NCI-H524 (cell line): ENCODE results near the gene DOC2A.

Source experiments
- DNase-seq, 2 experiments: peaks; one replicate each; lab custom pipeline; 2025; lab: John Stamatoyannopoulos, UW

DOC2A gene

DNA sequence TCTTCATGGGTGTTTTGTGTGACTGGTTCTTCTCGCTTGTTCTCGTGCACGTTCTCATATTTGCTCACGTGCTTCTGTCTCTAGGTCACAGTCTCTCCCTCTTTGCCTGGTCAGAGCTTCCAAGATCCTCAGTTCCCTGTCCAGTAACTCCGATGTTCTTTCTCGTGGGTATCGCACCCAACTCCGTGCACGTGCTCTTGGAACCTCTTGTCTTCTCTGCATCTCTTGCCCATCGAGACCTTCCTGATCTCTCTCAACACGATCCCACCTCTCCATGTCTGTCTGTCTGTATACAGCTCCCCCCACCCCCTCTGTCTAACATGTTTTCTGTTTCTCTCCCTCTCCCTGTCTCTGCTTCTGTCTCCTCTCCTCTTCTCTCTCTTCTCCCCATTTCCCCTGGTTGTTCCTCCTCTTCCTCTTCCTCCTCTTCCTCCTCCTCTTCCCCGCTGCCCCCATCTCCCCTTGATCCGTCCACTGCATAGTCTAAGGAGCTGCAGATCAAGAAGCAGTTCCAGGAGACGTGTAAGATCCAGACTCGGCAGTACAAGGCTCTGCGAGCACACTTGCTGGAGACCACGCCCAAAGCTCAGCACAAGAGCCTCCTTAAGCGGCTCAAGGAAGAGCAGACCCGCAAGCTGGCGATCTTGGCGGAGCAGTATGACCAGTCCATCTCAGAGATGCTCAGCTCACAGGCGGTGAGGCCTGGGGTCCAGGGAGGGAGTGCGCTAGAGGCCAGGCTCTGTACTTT is 21.5 kb downstream of the DOC2A start:
- no peak for DNase-seq

DNA sequence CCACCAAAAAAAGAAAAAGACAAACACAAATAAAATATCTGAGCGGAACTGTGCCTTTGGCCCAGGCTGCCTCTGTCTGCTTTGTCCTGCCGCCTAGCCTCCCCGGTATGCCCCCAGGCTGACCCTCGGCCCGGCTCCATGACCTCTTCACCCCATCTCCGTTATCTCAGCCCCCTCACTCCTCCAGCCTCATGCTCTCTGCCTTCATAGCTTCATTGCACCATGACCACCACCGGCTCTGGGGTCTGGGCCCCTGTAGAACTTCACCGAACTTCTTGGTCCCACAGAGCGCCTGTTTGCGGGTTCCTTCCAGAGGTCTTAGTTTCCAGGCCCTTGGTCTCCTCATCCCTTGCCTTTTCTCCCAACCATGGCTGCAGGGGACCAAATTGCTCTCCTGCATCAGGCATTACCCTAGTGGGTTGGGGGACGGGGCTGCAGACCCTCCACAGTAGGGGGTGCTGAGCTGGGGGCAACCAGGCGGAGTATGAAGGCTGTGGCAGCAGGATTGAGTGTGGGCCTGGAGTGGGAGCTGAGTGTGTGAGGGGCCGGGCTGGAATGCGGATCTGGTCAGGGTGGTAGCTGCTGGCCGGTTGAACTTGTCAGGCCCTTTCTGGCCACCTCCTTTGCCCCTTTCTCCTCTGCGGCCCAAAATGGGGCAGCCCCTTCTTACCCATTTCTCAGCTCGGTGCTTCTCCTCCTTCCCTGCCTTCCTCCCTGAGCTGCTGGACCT is 22.3 kb downstream of the DOC2A start:
- DNase-seq: no peak

DNA sequence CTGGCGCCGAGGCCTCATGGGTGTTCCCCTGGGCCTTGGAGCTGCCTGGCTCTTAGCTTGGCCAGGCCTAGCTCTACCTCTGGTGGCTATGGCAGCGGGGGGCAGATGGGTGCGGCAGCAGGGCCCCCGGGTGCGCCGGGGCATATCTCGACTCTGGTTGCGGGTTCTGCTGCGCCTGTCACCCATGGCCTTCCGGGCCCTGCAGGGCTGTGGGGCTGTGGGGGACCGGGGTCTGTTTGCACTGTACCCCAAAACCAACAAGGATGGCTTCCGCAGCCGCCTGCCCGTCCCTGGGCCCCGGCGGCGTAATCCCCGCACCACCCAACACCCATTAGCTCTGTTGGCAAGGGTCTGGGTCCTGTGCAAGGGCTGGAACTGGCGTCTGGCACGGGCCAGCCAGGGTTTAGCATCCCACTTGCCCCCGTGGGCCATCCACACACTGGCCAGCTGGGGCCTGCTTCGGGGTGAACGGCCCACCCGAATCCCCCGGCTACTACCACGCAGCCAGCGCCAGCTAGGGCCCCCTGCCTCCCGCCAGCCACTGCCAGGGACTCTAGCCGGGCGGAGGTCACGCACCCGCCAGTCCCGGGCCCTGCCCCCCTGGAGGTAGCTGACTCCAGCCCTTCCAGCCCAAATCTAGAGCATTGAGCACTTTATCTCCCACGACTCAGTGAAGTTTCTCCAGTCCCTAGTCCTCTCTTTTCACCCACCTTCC is 23.3 kb downstream of the DOC2A start:
- DNase-seq: no peak

DNA sequence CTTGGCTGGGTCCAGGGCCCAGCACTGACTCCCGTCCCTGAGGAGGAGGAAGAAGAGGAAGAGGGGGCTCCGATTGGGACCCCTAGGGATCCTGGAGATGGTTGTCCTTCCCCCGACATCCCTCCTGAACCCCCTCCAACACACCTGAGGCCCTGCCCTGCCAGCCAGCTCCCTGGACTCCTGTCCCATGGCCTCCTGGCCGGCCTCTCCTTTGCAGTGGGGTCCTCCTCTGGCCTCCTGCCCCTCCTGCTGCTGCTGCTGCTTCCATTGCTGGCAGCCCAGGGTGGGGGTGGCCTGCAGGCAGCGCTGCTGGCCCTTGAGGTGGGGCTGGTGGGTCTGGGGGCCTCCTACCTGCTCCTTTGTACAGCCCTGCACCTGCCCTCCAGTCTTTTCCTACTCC is 23.9 kb downstream of the DOC2A start:
- DNase-seq: no peak

DNA sequence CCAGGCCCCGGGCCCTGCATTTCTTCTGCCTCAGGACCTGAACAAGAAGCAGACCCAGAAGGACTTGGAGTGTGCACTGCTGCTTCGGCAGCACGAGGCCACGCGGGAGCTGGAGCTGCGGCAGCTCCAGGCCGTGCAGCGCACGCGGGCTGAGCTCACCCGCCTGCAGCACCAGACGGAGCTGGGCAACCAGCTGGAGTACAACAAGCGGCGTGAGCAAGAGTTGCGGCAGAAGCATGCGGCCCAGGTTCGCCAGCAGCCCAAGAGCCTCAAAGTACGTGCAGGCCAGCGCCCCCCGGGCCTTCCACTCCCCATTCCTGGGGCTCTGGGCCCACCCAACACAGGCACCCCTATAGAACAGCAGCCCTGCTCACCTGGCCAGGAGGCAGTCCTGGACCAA is 24.6 kb downstream of the DOC2A start:
- DNase-seq: no peak

DNA sequence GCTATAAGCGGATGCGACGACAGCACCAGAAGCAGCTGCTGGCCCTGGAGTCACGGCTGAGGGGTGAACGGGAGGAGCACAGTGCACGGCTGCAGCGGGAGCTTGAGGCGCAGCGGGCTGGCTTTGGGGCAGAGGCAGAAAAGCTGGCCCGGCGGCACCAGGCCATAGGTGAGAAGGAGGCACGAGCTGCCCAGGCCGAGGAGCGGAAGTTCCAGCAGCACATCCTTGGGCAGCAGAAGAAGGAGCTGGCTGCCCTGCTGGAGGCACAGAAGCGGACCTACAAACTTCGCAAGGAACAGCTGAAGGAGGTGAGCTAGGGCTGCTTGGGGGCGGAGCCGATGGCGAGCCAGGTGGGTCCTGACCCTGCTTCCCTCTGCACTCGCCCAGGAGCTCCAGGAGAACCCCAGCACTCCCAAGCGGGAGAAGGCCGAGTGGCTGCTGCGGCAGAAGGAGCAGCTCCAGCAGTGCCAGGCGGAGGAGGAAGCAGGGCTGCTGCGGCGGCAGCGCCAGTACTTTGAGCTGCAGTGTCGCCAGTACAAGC is 25.5 kb downstream of the DOC2A start:
- no peak for DNase-seq

DNA sequence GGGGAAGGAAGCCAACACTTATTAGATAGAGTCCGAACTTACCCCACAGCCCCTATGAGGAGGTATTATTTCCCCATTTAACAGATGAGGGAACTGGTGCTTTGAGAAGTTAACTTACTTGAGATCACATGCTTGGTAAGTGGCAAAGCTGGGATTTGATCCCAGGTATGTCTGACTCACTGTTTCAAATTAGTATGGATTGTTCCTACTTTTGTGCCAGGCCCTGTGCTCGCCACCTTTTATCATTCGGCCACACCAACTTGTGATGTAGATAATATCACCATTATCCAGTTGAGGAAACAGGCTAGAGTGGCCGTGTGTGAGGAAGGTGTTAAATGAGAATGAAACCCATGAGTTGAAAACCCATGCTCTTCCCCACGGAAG is 26.1 kb downstream of the DOC2A start:
- DNase-seq: no peak

DNA sequence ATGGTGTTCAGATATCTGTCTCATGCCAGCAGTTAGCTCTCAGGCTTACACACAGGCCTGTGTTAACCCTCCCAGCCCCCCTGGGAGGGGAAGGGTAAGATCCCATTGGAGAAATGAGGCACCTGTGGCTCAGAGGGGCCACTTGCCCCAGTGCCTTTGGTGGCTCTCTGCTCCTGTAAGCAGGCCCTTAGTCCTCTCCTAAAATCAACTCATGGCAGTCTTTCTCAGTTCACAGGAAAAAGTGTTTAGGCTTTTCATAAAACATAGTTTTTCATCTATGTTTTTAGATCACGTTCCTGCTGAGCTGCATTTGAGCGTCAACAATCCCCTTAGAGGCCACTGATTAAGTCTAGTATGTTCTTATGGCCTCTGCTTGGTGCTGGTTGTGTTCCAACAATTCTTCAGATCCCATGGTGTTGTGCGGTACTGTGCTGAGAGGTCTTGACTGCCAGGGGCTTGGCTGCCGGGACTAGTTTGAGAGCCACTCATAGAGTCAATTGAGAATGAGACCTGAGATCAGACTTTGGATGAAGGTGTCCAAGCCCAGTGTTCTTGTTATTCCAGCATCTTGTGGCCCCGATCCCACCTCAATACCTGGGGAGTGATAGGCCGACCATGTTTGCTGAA is 26.6 kb downstream of the DOC2A start:
- DNase-seq: no peak

DNA sequence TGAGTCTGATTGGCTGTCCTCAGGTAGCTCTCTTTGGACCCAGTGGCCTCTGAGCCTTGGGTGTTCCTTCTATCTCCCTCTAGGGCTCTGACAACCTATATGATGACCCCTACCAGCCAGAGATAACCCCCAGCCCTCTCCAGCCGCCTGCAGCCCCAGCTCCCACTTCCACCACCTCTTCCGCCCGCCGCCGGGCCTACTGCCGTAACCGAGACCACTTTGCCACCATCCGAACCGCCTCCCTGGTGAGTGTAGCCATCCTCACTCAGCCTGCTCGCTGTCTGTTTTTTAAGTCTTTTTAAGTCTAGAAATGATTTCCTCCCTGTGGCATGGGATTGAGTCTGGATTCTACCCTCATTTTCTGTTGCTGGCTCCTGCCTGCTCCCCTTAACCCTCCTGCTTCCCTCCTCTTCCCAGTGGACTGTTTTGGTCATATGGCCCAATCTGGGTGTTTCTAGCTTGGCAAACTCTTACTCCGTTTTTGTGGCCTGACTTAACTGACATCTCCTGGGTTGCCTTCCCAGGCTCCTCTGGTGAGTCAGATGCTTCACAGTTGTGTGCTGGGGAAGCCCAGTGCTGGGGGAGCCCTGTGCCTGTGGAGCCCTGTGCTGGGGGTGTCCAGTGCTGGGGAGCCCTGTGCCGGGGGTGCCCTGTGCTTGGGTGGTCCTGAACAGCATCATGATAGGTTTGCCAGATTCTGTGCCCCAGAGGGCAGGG is 27.2 kb downstream of the DOC2A start:
- no peak for DNase-seq

DNA sequence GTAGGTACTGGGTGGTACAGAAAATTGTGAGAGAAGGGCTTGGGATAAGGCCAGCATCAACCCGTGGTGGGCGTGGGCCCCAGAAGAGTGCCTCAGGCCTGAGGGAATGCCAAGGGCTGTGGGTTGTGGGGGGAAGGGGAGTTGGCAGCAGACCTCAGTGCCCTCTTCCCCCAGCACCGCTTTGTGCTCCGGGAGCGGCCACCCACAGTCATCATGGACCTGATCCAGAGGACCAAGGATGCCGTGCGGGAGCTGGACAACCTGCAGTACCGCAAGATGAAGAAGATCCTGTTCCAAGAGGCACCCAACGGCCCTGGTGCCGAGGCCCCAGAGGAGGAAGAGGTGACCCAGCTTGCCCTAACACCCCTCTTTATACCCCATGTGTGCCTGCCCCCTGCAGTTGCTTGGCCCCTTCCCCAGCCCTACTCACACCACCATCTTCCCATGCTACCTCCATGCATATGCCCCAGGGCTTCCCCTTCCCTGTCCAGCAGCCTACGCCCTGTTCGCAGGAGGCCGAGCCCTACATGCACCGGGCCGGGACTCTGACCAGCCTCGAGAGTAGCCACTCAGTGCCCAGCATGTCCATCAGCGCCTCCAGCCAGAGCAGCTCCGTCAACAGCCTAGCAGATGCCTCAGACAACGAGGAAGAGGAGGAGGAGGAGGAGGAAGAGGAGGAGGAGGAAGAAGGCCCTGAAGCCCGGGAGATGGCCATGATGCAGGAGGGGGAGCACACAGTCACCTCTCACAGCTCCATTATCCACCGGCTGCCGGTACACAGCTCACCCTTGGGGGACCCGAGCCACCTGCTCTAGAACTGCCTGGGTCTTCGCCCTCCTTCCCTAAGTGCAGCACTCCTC is 28.0 kb downstream of the DOC2A start:
- no peak for DNase-seq

DNA sequence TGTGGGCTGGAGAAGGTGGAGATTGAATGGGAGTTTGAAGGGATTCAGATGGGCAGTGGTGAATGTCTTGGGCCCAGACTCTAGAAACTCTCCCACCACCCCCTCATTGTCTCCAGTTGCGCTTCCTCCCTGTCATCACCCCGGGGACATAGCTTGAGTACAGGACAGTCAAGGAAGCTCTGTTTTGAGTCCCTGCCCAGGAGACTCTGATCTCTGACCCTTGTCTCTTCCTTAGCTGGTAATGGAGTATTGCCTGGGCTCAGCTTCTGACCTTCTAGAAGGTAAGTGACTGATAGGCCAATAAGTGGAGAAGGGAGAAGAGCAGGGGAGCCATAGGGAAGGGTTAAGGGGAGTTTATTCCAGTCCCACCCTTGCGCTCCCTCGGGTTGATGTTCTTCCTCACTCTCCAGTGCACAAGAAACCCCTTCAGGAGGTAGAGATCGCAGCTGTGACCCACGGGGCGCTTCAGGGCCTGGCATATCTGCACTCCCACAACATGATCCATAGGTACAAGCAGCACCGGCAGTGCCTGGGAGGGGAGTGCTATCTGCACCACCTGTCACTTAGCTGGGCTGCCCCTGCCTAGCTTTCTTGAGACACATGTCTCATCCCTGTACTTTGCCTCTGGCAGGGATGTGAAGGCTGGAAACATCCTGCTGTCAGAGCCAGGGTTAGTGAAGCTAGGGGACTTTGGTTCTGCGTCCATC is 32.1 kb downstream of the DOC2A start:
- DNase-seq: no peak

DNA sequence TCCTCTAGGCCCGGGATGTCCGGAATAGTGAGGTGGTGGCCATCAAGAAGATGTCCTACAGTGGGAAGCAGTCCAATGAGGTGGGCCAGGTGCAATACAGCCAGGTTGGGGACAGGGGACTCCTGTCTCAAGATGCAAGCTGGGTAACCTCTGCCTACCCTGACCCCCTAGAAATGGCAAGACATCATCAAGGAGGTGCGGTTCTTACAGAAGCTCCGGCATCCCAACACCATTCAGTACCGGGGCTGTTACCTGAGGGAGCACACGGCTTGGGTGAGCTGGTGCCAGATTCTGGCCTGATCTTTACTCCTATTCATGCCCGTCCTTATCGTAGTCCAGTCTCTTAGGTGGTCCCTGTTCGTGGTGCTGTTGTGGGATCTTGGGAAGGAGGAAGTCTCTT is 32.7 kb downstream of the DOC2A start:
- no peak for DNase-seq

DNA sequence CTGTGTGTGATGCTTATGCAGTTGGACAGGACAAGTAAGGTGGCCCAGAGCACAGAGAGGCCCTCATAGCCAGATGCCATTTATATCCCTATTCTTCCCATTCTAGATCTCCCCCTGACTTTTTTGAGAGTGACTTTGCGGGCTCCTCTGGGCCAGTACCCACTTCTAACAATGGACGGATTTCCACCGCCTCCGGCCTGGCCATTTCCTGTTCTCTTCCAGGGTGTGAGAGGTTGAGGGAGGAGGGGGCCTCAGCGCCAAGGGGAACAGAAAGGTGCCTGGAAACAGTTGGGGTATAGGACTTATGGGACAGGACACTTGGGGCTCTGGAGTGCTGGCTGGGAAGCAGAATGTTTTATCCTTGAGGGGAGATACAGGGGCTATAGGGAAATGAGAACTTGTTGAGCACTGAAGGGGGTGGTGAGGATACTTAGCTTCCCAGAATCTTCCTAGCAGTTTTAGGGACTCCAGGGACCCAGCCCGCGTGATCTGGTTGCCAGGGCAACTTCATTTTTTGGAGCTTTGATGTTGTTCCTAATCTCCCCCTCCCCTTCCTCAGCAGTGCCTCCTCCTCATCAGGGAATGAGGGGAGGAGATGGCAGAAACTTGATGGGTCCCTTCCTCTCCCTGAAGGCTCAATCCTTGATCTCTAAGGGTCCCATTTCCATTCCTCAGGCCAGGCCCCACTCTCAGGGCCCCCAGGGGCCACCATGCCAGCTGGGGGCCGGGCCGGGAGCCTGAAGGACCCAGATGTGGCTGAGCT is 33.6 kb downstream of the DOC2A start:
- DNase-seq: no peak

DNA sequence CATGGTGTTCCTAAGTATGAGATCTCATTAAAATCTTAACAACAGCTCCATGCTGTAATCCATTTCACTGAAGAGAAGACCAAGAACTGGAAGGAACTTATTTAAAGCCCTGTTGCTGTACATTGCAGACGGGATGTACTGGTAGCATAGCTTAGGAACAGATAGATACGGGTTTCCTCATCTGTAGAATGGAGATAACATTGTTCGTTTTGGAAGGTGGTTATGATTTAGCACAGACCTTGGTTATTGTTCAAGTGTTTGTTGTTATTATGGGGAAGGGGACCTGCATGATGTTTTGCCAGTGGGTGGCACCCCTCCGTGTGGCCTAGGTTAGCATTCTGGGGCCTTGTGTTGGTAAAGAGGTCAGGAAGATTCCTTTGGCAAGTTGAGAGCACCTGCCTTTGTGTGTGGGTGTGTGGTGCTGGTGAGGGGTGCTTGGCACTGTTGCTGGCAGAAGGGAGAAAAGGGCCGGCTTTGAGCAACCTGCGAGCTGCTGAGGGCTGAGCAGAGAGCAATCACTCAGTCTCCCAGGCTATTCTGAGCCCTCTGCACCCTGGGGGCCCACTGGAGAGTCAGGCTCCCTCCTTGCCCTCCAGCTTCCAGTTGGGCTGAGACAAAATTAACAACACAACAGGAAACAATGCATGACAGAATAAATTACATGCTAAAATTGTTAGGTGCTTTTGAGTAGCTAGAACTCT is 34.9 kb downstream of the DOC2A start:
- no peak for DNase-seq

DNA sequence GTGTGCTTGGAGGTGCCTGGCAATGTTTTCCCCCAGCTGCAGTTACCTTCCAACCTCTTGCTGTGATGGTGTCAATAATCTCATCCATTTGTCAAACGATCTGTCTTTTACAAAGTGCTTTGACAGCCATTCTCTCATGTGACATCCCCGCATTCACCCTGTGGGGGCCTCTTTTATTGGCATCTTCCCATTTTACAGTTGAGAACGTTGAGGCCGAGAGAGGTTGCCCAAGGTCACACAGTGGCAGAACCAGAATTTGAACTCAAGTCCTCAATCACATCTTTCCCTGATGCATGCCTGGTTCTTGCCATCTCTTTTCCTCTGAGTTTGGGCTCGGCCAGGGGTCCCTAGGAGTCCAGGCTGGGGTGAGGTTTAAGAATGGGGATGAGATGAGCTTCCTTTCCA is 35.7 kb downstream of the DOC2A start:
- no peak for DNase-seq

DNA sequence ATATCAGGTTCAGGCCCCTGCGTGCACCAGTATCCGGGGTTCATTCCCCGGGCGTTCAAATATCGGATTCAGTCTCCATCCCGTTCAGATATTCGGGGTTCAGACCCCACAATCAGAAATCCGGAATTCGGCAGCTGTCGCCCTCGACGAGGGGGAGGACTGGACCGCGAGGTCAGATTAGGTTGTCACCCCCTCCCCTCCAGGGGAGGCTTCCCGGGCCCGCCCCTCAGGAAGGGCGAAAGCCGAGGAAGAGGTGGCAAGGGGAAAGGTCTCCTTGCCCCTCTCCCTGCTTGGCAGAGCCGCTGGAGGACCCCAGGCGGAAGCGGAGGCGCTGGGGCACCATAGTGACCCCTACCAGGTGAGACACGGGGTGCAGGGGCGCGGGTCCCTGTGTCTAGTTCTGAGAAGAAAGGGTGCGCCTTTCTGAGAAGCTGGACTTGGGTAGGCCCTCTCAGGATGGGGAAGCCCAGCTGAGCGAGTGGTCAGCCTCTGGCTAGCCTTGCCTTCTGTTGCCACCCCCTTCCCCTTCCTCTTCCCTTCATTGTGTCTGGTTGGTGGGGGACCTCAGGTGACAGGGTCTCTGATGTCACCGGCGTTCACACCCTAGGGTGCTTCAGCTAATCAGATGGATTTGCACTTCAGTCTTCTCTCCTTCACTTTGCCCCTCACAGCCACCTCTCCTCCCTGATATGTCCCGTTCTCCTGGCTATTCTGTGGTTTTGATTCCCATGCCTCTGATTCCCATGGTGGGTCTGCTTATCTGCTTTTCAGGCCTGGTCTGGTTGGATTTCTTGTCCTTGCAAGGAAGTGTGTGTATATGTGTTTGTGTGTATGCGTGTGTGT is 36.3 kb downstream of the DOC2A start:
- DNase-seq: peak in 1 of 2 experiments; percentile 34

DNA sequence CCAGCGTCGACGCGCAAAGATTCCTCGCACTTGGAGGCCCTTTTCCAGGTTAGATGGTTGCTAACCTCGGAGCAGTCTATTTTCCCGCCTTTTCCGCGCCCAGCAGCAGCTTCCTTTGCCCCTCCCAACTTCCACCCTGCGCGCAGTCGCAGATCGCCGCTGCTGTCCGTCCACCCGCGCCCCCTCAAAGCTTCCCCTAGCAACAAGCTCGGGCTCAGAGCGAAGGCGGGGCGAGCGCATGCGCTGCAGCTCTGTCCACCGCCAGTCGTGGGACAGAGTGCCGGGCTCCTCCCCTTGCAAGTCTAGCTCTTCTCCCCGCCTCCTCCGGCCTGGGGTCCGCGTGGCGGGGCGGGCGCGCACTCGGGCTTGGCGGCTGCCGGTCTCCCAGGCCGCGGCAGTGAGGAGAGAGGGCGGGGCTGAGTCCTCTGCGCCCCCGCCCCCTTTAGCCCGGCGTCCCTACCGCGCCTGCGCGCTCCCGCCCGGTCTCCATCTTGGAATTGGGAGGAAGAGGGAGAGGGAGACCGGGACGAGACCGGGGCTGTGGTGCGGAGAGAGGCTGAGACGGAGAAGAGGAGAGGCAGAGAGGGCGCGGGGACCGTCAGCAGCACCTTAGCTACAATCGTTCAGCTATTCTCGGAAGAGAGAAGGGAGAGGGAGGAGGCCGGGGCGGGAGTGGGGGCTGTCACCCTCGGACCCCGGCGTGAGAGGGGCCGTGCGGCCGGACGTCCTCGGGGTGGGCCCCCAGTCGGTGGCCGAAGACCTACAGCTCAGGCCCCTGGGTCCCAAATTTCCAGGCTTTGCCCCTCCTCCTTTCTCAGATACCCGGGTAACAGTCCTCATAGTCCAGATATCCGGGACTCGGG is 37.2 kb downstream of the DOC2A start, which contains the start of gene TAOK2:
TAOK2 (plus strand) TSS at position 485 of the 863 bp plus-strand sequence. CDS start 3,905 bp downstream, outside the sequence.
- peak; percentile 99 to 100 for DNase-seq
